ENCODE data around the gene ISYNA1. TPM values are rescaled to one million over a fixed set of nuclear protein-coding genes. Genes with fewer than 3 reads are reported as not detected.
"Not testable (repeated sequence)": the region's sequence is repeated elsewhere in the genome, so short reads cannot be mapped to it uniquely, and the experiment has no call there.

ISYNA1 gene
- total RNA-seq, 4 donors from 2014 or later: 5.3 to 26.4 (median 14.0) TPM

DNA sequence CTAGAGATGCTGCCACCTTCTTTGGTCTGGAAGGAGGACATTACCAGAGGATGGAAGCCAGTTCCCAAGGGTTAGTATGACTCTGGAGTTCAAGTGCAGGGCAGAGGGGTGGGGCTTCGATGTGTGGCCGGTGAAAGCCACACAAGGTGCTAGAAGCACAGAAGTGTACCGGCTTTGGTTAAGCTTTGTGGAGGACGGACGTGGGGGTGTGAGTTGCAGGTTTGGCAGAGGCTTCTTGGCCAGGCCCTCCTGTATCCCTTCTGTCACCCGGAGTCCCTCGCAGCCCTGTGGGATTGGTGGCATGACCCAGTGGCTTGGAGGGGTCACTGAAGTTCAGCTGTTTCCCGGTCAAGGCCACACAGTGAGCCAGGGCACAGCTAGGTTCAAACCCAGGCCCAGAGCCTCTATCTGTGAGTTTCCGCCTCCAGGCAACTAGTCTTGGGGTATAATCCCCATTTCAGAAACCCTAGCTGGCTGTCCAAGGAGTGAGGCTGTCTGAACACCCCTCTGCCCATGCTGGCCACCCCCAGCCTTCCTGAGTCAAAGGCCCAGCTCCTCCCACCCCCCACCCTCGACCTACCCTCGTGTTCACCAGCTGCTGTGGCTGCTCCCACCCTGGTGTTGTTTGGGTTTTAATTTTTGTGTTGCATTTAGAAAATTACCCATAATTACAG, 23.3 kb downstream of the ISYNA1 start:
- Histone ChIP-seq H3K9me3 (no peaks in the 10 kb centered on the region), H3K4me3 (peak overlapping the region in 1 of 4 donors; percentile 25), H3K27me3 (peaks cover 0 to 13% of the 10 kb centered on the region in 2 donors), H3K36me3 (no peaks in the 10 kb centered on the region), H3K4me1 (peaks cover 11 to 51% (median 40%) of the 10 kb centered on the region in 4 donors), H3K27ac (peak overlapping the region; percentile 78 to 91 (median 86))
- DNase-seq: peak in 2 of 3 donors; percentile 49 to 75
- TF ChIP-seq POLR2A (IDR thresholded peaks at IDR 0.05): no peak
- TF ChIP-seq, protein P1, sequence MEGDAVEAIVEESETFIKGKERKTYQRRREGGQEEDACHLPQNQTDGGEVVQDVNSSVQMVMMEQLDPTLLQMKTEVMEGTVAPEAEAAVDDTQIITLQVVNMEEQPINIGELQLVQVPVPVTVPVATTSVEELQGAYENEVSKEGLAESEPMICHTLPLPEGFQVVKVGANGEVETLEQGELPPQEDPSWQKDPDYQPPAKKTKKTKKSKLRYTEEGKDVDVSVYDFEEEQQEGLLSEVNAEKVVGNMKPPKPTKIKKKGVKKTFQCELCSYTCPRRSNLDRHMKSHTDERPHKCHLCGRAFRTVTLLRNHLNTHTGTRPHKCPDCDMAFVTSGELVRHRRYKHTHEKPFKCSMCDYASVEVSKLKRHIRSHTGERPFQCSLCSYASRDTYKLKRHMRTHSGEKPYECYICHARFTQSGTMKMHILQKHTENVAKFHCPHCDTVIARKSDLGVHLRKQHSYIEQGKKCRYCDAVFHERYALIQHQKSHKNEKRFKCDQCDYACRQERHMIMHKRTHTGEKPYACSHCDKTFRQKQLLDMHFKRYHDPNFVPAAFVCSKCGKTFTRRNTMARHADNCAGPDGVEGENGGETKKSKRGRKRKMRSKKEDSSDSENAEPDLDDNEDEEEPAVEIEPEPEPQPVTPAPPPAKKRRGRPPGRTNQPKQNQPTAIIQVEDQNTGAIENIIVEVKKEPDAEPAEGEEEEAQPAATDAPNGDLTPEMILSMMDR (IDR thresholded peaks at IDR 0.05): no peak

DNA sequence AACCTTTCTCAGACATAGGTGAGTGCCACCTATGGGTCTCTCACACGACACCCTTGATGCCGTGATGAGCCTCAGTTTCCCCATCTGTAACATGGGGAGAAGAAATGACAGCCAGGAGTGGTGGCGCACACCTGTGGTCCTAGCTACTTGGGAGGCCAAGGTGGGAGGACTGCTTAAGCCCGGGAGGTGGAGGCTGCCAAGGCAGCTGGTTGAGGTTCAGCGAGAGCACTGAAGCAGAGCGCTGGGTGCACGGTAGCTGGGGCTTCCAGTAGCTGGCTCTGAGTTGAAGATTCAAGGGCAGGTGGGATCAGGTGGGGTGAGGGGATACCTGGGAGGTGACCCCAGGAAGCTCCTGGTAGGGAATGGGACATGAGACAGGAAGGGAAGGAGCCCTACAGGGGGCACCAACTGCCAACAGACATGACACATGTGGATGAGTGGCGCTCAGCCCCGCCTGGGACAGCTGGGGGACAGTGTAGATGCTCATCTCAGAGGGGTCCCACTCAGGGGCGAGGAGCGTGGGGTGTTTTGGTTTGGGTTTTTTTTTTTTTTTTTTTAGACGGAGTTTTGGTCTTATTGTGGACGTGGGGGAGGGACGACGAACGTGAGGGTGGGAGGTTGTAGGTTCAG, 25.2 kb downstream of the ISYNA1 start:
- peaks cover 0 to 38% (median 25%) of the 10 kb centered on the region in 4 donors for H3K4me1 ChIP-seq
- TF ChIP-seq, protein P1 (IDR thresholded peaks at IDR 0.05): no peak
- TF ChIP-seq POLR2A (IDR thresholded peaks at IDR 0.05): no peak
- peaks cover 0 to 12% of the 10 kb centered on the region in 2 donors for H3K27me3 ChIP-seq
- H3K9me3 ChIP-seq: no peaks in the 10 kb centered on the region
- H3K27ac ChIP-seq: no peak overlapping the region
- DNase-seq: no peak
- no peak overlapping the region for H3K4me3 ChIP-seq
- H3K36me3 ChIP-seq: no peaks in the 10 kb centered on the region

DNA sequence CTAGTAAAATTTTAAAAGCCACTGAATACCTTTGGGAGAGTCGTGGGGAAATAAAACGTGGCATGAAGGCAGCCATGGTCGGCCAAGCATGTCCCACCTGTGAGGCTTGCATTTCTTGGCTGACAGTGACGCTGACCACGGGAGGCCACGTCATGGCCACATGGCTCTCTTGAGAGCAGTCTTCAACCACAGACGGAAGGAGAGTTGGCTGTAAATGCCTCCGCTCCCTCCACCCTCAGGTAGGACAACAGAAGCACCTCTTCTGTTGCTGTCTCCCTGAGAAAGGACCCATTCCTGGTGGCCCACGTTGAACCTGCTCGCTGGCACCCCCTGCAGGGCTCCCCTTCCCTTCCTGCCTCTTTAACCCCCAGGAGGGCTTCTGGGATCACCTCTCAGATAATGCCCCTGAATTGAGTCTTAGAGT, 29.9 kb downstream of the ISYNA1 start:
- no peak overlapping the region for H3K4me3 ChIP-seq
- H3K27me3 ChIP-seq: no peaks in the 10 kb centered on the region
- H3K27ac ChIP-seq: peak overlapping the region in 1 of 4 donors; percentile 3
- peak; percentile 80 to 90 (median 86) for DNase-seq
- H3K9me3 ChIP-seq: no peaks in the 10 kb centered on the region
- TF ChIP-seq, protein P1 (IDR thresholded peaks at IDR 0.05): peak in 4 of 6 experiments; percentile 42 to 59 (median 54)
- no peak for TF ChIP-seq POLR2A (IDR thresholded peaks at IDR 0.05)
- H3K36me3 ChIP-seq: no peaks in the 10 kb centered on the region
- H3K4me1 ChIP-seq: no peaks in the 10 kb centered on the region

DNA sequence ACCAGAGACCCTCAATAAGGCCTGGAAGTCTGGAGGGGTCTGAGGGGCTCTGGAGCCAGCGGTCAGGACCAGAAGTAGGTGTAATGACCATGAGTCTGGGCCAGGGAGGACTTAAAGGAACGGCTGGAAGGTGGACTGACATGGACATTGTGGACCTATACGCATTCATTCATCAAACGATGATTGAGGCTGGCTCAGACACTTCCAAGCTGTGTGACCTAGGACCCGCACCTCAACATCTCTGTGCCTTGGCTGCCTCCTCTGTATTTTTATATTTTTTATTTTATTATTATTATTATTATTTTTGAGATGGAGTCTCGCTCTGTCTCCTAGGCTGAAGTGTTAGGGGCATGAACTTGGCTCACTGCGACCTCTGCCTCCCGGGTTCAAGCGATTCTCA, 31.2 kb downstream of the ISYNA1 start:
- H3K27ac ChIP-seq: no peak overlapping the region
- TF ChIP-seq POLR2A (IDR thresholded peaks at IDR 0.05): no peak
- TF ChIP-seq, protein P1 (IDR thresholded peaks at IDR 0.05): no peak
- H3K27me3 ChIP-seq: no peaks in the 10 kb centered on the region
- no peaks in the 10 kb centered on the region for H3K36me3 ChIP-seq
- no peak for DNase-seq
- H3K4me3 ChIP-seq: no peak overlapping the region
- no peaks in the 10 kb centered on the region for H3K9me3 ChIP-seq
- peaks cover 0 to 6% (median 0%) of the 10 kb centered on the region in 4 donors for H3K4me1 ChIP-seq

DNA sequence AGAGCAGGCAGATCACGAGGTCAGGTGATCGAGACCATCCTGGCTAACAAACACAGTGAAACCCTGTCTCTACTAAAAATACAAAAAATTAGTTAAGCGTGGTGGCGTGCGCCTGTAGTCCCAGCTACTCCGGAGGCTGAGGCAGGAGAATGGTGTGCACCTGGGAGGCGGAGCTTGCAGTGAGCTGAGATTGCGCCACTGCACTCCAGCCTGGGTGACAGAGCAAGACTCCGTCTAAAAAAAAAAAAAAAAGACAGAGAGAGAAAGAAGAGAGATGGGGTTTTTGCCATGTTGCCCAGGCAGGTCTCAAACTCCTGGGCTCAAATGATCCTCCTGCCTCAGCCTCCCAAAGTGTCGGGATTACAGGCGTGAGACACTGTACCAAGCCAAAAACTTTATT, 32.2 kb downstream of the ISYNA1 start:
- H3K36me3 ChIP-seq, H3K9me3 ChIP-seq, DNase-seq, H3K4me3 ChIP-seq, H3K27ac ChIP-seq, H3K27me3 ChIP-seq: not testable (repeated sequence)
- H3K4me1 ChIP-seq: peaks cover 0 to 10% (median 0%) of the 10 kb centered on the region in 4 donors

DNA sequence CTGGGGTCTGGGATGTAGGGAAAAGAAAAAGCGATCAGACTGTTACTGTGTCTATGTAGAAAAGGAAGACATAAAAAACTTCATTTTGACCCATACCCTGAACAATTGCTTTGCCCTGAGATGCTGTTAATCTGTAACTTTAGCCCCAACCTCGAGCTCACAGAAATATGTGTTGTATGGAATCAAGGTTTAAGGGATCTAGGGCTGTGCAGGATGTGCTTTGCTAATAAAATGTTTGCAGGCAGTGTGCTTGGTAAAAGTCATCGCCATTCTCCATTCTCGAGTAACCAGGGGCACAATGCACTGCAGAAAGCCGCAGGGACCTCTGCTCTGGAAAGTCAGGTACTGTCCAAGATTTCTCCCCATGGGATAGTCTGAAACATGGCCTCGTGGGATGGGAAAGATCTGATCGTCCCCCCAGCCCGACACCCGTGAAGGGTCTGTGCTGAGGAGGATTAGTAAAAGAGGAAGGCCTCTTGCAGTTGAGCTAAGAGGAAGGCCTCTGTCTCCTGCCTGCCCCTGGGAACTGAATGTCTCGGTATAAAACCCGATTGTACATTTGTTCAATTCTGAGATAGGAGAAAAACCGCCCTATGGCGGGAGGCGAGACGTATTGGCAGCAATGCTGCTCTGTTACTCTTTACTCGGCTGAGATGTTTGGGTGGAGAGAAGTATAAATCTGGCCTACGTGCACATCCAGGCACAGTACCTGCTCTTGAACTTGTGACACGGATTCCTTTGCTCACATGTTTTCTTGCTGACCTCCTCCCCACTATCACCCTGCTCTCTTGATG, 35.3 kb downstream of the ISYNA1 start:
- peak overlapping the region; percentile 34 to 65 (median 51) for H3K27ac ChIP-seq
- not testable (repeated sequence) for DNase-seq, H3K4me3 ChIP-seq, H3K9me3 ChIP-seq, H3K36me3 ChIP-seq, H3K27me3 ChIP-seq
- H3K4me1 ChIP-seq: peaks cover 0 to 26% (median 4%) of the 10 kb centered on the region in 4 donors

Measured in Peyer's patch (tissue), 4 donors.